ENCODE measurements around the gene WDR55. TPM values are rescaled to one million over a fixed set of nuclear protein-coding genes. Genes with fewer than 3 reads are reported as not detected.
"Not testable (repeated sequence)": the region's sequence is repeated elsewhere in the genome, so short reads cannot be mapped to it uniquely, and the experiment has no call there.

The WDR55 gene
- total and polyA plus RNA-seq, 2 of the 13 experiments (the other 11 are each of a cell fraction or from before 2014, with no cell fraction given) = 17.7 to 18.2 TPM

- TF ChIP-seq CEBPB (IDR thresholded peaks at IDR 0.05; ENCODE audit: borderline replicate concordance, low read depth, low read length) (peak; percentile 50; the same call in 1 of the 2 replicates), SAP130 (CRISPR knock-in tag; IDR thresholded peaks at IDR 0.05; ENCODE audit: low read depth) (peak; percentile 37), FOSL2 (CRISPR knock-in tag; IDR thresholded peaks at IDR 0.05) (peak; percentile 22; the same call in 1 of the 2 replicates), ZMYM2 (CRISPR knock-in tag; IDR thresholded peaks at IDR 0.05) (0 out of 2 replicates have a peak, but pooled peaks have one; percentile 29), CEBPG (CRISPR knock-in tag; IDR thresholded peaks at IDR 0.05) (peak; percentile 78), ZNF605 (CRISPR knock-in tag; IDR thresholded peaks at IDR 0.05) (0 out of 2 replicates have a peak, but pooled peaks have one; percentile 26), ZNF331 (CRISPR knock-in tag; IDR thresholded peaks at IDR 0.05) (0 out of 2 replicates have a peak, but pooled peaks have one; percentile 12), ZNF460 (CRISPR knock-in tag; IDR thresholded peaks at IDR 0.05; ENCODE audit: borderline replicate concordance) (peak; percentile 83; the same call in 1 of the 2 replicates), ZGPAT (CRISPR knock-in tag; IDR thresholded peaks at IDR 0.05) (peak; percentile 15; the same call in 1 of the 2 replicates), SALL1 (CRISPR knock-in tag; IDR thresholded peaks at IDR 0.05) (0 out of 2 replicates have a peak, but pooled peaks have one; percentile 22), PITX1 (CRISPR knock-in tag; IDR thresholded peaks at IDR 0.05) (peak; percentile 56; the same call in 1 of the 2 replicates), SOX6 (CRISPR knock-in tag; IDR thresholded peaks at IDR 0.05) (peak; percentile 13; the same call in 1 of the 2 replicates)
- H3K9ac ChIP-seq (ENCODE audit: insufficient read depth, low read depth, low read length); H3K27me3 ChIP-seq (ENCODE audit: control insufficient read depth in 1 of 2, insufficient read depth in 2 of 2, low read length in 2 of 2); H2AFZ ChIP-seq (ENCODE audit: low read length); CTCF ChIA-PET (ENCODE audit: low intra/inter-chr PET ratio, low total read pairs); H3K4me2 ChIP-seq (ENCODE audit: low read depth, low read length); H3K9me3 ChIP-seq (ENCODE audit: low read length); in situ Hi-C loops (cut with HindIII; ENCODE audit: extremely low pct_ligation_motif_present, low pct_unique_long_range_greater_than_20kb); BruUV-seq (replicated peaks); H4K20me1 ChIP-seq (ENCODE audit: insufficient read depth, low read length); H3K79me2 ChIP-seq (ENCODE audit: insufficient read depth, low read length); H3K4me3 ChIP-seq (replicated peaks in 1 of 3; ENCODE audit: insufficient read depth in 1 of 3, low read depth in 2 of 3, low read length in 3 of 3); intact Hi-C loops (cut with micrococcal nuclease; ENCODE audit: unreplicated experiment); TF ChIP-seq SOX6 (IDR thresholded peaks at IDR 0.05): not testable (repeated sequence)
- H3K27ac ChIP-seq (ENCODE audit: extremely low read length, insufficient read depth, low read length) = peak overlapping the region; percentile 23
- POLR2A ChIA-PET = interaction anchor here (0.7 to 3.4 kb wide), 5 partner anchors 9 to 151 kb away, joined by 3 to 26 read pairs (median 7); partner anchors contain the start of genes HARS1, HARS2, IK and NDUFA2
- peak; percentile 69 for FAIRE-seq
- 26% methylated on average over 9 of the region's 9 CpGs for WGBS (ENCODE audit: low lambda C conversion rate)
- DNase-seq (ENCODE audit: low spot score) = peak; percentile 77
- peak; percentile 55 for ATAC-seq
- peaks cover 8 to 26% of the 10 kb centered on the region in 2 experiments for H3K36me3 ChIP-seq (replicated peaks in 1 of 2; ENCODE audit: control insufficient read depth in 1 of 2, insufficient read depth in 2 of 2, low read length in 2 of 2)
- H3K4me1 ChIP-seq (ENCODE audit: insufficient read depth, low read length) = peaks cover 24% of the 10 kb centered on the region
Observed at GRCh38 chr5:140708787-140709186, 44.1 kb downstream of the WDR55 start.

Data from HepG2 (cell line).